HG03457 (cell line): ENCODE data around the gene NTSR1.

Source experiments
- ATAC-seq: cut with Tn5 transposase; IDR thresholded peaks from one replicate; pipeline ENCODE4 v1.9.1; 2021; ENCODE audit warnings: moderate number of reproducible peaks; ENCODE audit not compliant: unreplicated experiment

The NTSR1 gene

GRCh38 chr20:62706857-62707256 lies 1.8 kb upstream of the NTSR1 start:
- no peak for ATAC-seq

- ATAC-seq, result no peak
Measured at GRCh38 chr20:62707276-62707920, 1.2 kb upstream of the NTSR1 start.

- no peak for ATAC-seq
Measured at GRCh38 chr20:62707921-62708521, 615 bp upstream of the NTSR1 start.

GRCh38 chr20:62709537-62709905 lies 885 bp downstream of the NTSR1 start:
- ATAC-seq, result no peak

- no peak for ATAC-seq
Measured at GRCh38 chr20:62710221-62710885, 1.7 kb downstream of the NTSR1 start.

GRCh38 chr20:62710886-62711702 lies 2.5 kb downstream of the NTSR1 start:
- no peak for ATAC-seq

- no peak for ATAC-seq
Measured at GRCh38 chr20:62711703-62712101, 3.1 kb downstream of the NTSR1 start.

- no peak for ATAC-seq
Measured at GRCh38 chr20:62712606-62713005, 4.0 kb downstream of the NTSR1 start.

GRCh38 chr20:62714006-62714405 lies 5.4 kb downstream of the NTSR1 start:
- no peak for ATAC-seq

- no peak for ATAC-seq
Measured at GRCh38 chr20:62714799-62715198, 6.2 kb downstream of the NTSR1 start.

GRCh38 chr20:62715201-62715600 lies 6.6 kb downstream of the NTSR1 start:
- ATAC-seq, result no peak

GRCh38 chr20:62716198-62716940 lies 7.7 kb downstream of the NTSR1 start:
- no peak for ATAC-seq

GRCh38 chr20:62716941-62717310 lies 8.3 kb downstream of the NTSR1 start:
- ATAC-seq, result no peak

- ATAC-seq, result no peak
Measured at GRCh38 chr20:62717933-62718332, 9.3 kb downstream of the NTSR1 start.

GRCh38 chr20:62718546-62718945 lies 9.9 kb downstream of the NTSR1 start:
- ATAC-seq, result no peak

- no peak for ATAC-seq
Measured at GRCh38 chr20:62719250-62719935, 10.8 kb downstream of the NTSR1 start.

- ATAC-seq, result no peak
Measured at GRCh38 chr20:62721511-62722370, 13.1 kb downstream of the NTSR1 start.

- ATAC-seq, result no peak
Measured at GRCh38 chr20:62722627-62723026, 14.0 kb downstream of the NTSR1 start.

GRCh38 chr20:62723351-62723750 lies 14.7 kb downstream of the NTSR1 start:
- no peak for ATAC-seq
